HT-29 (cell line): ENCODE results near the gene MARS2. TPM values are rescaled to one million over a fixed set of nuclear protein-coding genes. Genes with fewer than 3 reads are reported as not detected.
A peak's percentile ranks its signal among the peaks of the same experiment; 100 is the strongest.
"Not testable (repeated sequence)": the region's sequence is repeated elsewhere in the genome, so short reads cannot be mapped to it uniquely, and the experiment has no call there.

Source experiments
- DNase-seq: peaks from one replicate; pipeline ENCODE4 v3.0.0-alpha.2; 2015; ENCODE audit warnings: low spot score
- total RNA-seq: library from RNA; depleted of rRNA; stranded (reverse); fragments of >200 nt; shearing (Covaris generic); gene quantifications from 2 replicates; pipeline ENCODE4 v1.2.3, GENCODE V29; 2014; rRNA removed

Gene MARS2
- total RNA-seq, 1 experiment from 2014 or later: 17.2 TPM

GRCh38 chr2:197705912-197706838 is 1.0 kb downstream of the MARS2 start:
- DNase-seq: peak; percentile 16

GRCh38 chr2:197706839-197707207 is 1.7 kb downstream of the MARS2 start:
- peak; percentile 26 for DNase-seq

GRCh38 chr2:197707316-197708213 is 2.4 kb downstream of the MARS2 start:
- DNase-seq: peak; percentile 62

GRCh38 chr2:197708331-197708730 is 3.2 kb downstream of the MARS2 start:
- no peak for DNase-seq

GRCh38 chr2:197709140-197709539 is 4.0 kb downstream of the MARS2 start:
- not testable (repeated sequence) for DNase-seq

GRCh38 chr2:197710424-197711042 is 5.4 kb downstream of the MARS2 start:
- DNase-seq: no peak

- no peak for DNase-seq
Observed at GRCh38 chr2:197711578-197711977, 6.4 kb downstream of the MARS2 start.

GRCh38 chr2:197713271-197713670 is 8.1 kb downstream of the MARS2 start:
- DNase-seq: no peak

- DNase-seq: no peak
Observed at GRCh38 chr2:197717863-197718262, 12.7 kb downstream of the MARS2 start.

GRCh38 chr2:197727011-197727410 is 21.8 kb downstream of the MARS2 start:
- no peak for DNase-seq

- not testable (repeated sequence) for DNase-seq
Observed at GRCh38 chr2:197728555-197729544, 23.7 kb downstream of the MARS2 start.

- DNase-seq: no peak
Observed at GRCh38 chr2:197740200-197740599, 35.0 kb downstream of the MARS2 start.

Other genes starting within 250 kb of the MARS2 start
- 259 and 306 TPM in 2 replicates for gene HSPD1, start 205.5 kb upstream of the MARS2 start, total RNA-seq
- gene HSPE1, start 205.0 kb upstream of the MARS2 start, total RNA-seq: 195 and 211 TPM in 2 replicates
- 15.3 and 17.9 TPM in 2 replicates for gene MOB4, start 189.3 kb upstream of the MARS2 start, total RNA-seq
- not detected in 2 replicates for gene RFTN2, start 29.8 kb upstream of the MARS2 start, total RNA-seq
- gene BOLL, start 80.0 kb downstream of the MARS2 start, total RNA-seq: not detected in 2 replicates
- gene PLCL1, start 99.2 kb downstream of the MARS2 start, total RNA-seq: 0.08 and 0.13 TPM in 2 replicates